DND-41 (cell line): ENCODE measurements around the gene PREX1.

Source experiments
- CTCF ChIP-seq: IDR thresholded peaks from 2 replicates; pipeline ENCODE4 v1.5.1; 2012; ENCODE audit warnings: borderline replicate concordance, low read length, moderate library complexity, mild to moderate bottlenecking; ENCODE audit not compliant: poor library complexity, severe bottlenecking; ENCODE audit errors: extremely low read depth
- EZH2 ChIP-seq: IDR thresholded peaks from 3 replicates; pipeline ENCODE4 v1.6.1; 2012; ENCODE audit warnings: borderline replicate concordance, low read depth, mild to moderate bottlenecking, moderate library complexity, low read length, inconsistent platforms; ENCODE audit not compliant: severe bottlenecking

- TF ChIP-seq CTCF (no peak), EZH2 (no peak)
These were observed 74.8 kb downstream of the PREX1 start for GRCh38 chr20:48752963-48753362.
